ENCODE measurements around the gene SULT6B1. TPM values are rescaled to one million over a fixed set of nuclear protein-coding genes. Genes with fewer than 3 reads are reported as not detected.

SULT6B1 gene
- total and polyA plus RNA-seq, 2 of the 4 experiments (the other 2 are of a cell fraction), result not detected

DNA sequence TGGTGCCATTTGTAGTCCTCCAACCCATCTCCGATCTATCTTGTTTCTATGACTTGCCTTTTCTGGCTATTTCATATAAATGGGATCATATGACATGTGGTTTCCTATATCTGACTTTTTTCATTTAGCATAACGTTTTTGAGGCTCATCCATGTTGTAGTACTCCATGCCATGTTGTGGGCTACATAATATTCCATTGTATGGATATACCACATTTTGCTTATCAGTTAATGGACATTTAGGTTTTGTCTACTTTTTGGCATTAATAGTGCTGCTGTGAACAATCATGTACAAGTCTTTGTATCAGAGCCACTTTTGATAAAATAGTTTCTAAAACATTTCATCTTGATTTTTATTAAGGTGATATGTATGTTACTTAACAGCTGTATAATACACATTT is 15.2 kb upstream of the SULT6B1 start:
- no peak overlapping the region for H3K4me2 ChIP-seq (ENCODE audit: low read depth, low read length)
- no TSS peak for BruUV-seq (replicated peaks)
- ChIA-PET CTCF (interaction anchor here (0.9 kb wide), 1 partner anchor 12 kb away, joined by 4 read pairs; no protein-coding TSS in a partner anchor), POLR2A (ENCODE audit: unreplicated experiment) (no interaction called here)
- H4K91ac ChIP-seq (ENCODE audit: insufficient read depth, low read depth, low read length), result no peak overlapping the region
- no peak for ATAC-seq (ENCODE audit: low read depth)
- no peak overlapping the region for H3K4ac ChIP-seq (ENCODE audit: low read depth, low read length)
- no peak overlapping the region for H3K23ac ChIP-seq (ENCODE audit: low read depth, low read length)
- WGBS, 2 experiments (ENCODE audit: extremely low coverage in 2 of 2, insufficient read length in 1 of 2), result no CpG with 5 or more reads among the region's 2 CpGs
- no peaks in the 10 kb centered on the region for H3K27me3 ChIP-seq (ENCODE audit: control insufficient read depth, insufficient read depth, low read length)
- H2BK15ac ChIP-seq (ENCODE audit: low read depth, low read length), result no peak overlapping the region
- no peak overlapping the region for H2BK120ac ChIP-seq (ENCODE audit: low read depth, low read length)
- peaks cover 9% of the 10 kb centered on the region; the same call in 1 of the 2 replicates for H4K20me1 ChIP-seq (ENCODE audit: insufficient read depth, low read length)
- H3K9me1 ChIP-seq (ENCODE audit: insufficient read depth, low read length), result peaks cover 2% of the 10 kb centered on the region; the same call in 1 of the 2 replicates
- no peak overlapping the region for H3K14ac ChIP-seq (replicated peaks; ENCODE audit: low read depth, low read length)
- in situ Hi-C loops (cut with MboI; ENCODE audit: low sequenced_read_pairs), result no loop called here
- H3K18ac ChIP-seq (ENCODE audit: low read depth, low read length), result no peak overlapping the region
- intact Hi-C loops (cut with micrococcal nuclease), result no loop called here
- no peak for DNase-seq
- no peak overlapping the region for H2AK5ac ChIP-seq (ENCODE audit: low read depth, low read length)
- peaks cover 26 to 37% of the 10 kb centered on the region in 2 experiments for H3K79me1 ChIP-seq (ENCODE audit: low read depth in 1 of 2, low read length in 2 of 2)
- H2AFZ ChIP-seq (replicated peaks; ENCODE audit: low read length, poor library complexity), result no peak overlapping the region
- no peak overlapping the region for H3K4me3 ChIP-seq (ENCODE audit: insufficient read depth, low read depth, low read length)
- TF ChIP-seq, protein P1, sequence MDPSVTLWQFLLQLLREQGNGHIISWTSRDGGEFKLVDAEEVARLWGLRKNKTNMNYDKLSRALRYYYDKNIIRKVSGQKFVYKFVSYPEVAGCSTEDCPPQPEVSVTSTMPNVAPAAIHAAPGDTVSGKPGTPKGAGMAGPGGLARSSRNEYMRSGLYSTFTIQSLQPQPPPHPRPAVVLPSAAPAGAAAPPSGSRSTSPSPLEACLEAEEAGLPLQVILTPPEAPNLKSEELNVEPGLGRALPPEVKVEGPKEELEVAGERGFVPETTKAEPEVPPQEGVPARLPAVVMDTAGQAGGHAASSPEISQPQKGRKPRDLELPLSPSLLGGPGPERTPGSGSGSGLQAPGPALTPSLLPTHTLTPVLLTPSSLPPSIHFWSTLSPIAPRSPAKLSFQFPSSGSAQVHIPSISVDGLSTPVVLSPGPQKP (IDR thresholded peaks at IDR 0.05; ENCODE audit: borderline replicate concordance, low read depth, low read length), result no peak
- TF ChIP-seq RFX5 (IDR thresholded peaks at IDR 0.05; ENCODE audit: low read depth, low read length), result no peak
- TF ChIP-seq BHLHE40 (IDR thresholded peaks at IDR 0.05; ENCODE audit: low read depth, low read length), result no peak
- TF ChIP-seq SMC3 (IDR thresholded peaks at IDR 0.05; ENCODE audit: low read depth, low read length), result no peak
- TF ChIP-seq MAFK (IDR thresholded peaks at IDR 0.05; ENCODE audit: low read depth, low read length), result no peak
- TF ChIP-seq NFE2L2 (IDR thresholded peaks at IDR 0.05; ENCODE audit: low read depth, low read length), result no peak
- TF ChIP-seq, protein P2, sequence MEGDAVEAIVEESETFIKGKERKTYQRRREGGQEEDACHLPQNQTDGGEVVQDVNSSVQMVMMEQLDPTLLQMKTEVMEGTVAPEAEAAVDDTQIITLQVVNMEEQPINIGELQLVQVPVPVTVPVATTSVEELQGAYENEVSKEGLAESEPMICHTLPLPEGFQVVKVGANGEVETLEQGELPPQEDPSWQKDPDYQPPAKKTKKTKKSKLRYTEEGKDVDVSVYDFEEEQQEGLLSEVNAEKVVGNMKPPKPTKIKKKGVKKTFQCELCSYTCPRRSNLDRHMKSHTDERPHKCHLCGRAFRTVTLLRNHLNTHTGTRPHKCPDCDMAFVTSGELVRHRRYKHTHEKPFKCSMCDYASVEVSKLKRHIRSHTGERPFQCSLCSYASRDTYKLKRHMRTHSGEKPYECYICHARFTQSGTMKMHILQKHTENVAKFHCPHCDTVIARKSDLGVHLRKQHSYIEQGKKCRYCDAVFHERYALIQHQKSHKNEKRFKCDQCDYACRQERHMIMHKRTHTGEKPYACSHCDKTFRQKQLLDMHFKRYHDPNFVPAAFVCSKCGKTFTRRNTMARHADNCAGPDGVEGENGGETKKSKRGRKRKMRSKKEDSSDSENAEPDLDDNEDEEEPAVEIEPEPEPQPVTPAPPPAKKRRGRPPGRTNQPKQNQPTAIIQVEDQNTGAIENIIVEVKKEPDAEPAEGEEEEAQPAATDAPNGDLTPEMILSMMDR (conservative IDR thresholded peaks at IDR 0.05; ENCODE audit: low read depth, low read length), result no peak
- TF ChIP-seq RCOR1 (IDR thresholded peaks at IDR 0.05; ENCODE audit: insufficient replicate concordance, low read length), result no peak
- no peak for TF ChIP-seq CEBPB (IDR thresholded peaks at IDR 0.05; ENCODE audit: low read depth, low read length)
- no peak for TF ChIP-seq POLR2A (IDR thresholded peaks at IDR 0.05; ENCODE audit: low read depth, low read length)
- no peak for TF ChIP-seq FOS (IDR thresholded peaks at IDR 0.05; ENCODE audit: low read depth, low read length)
- no peak for TF ChIP-seq MAZ (IDR thresholded peaks at IDR 0.05; ENCODE audit: borderline replicate concordance, low read depth, low read length)
- H3K36me3 ChIP-seq (ENCODE audit: control insufficient read depth, insufficient read depth, low read length), result peaks cover 23% of the 10 kb centered on the region
- H3K9ac ChIP-seq (ENCODE audit: low read depth, low read length), result no peak overlapping the region
- H2BK5ac ChIP-seq (ENCODE audit: low read depth, low read length, poor library complexity, severe bottlenecking), result no peak overlapping the region
- H4K8ac ChIP-seq (ENCODE audit: low read depth in 2 of 2, low read length in 2 of 2), result no peak overlapping the region
- dilution Hi-C loops (cut with HindIII; ENCODE audit: low sequenced_read_pairs, unreplicated experiment), result no loop called here
- H2BK20ac ChIP-seq (ENCODE audit: low read depth, low read length), result no peak overlapping the region
- H3K56ac ChIP-seq (ENCODE audit: extremely low read depth, insufficient read depth, low read length), result no peak overlapping the region
- H3K27ac ChIP-seq (ENCODE audit: insufficient read depth, low read length), result no peak overlapping the region
- H3K4me1 ChIP-seq (ENCODE audit: control insufficient read depth, insufficient read depth, low read length), result peaks cover 4% of the 10 kb centered on the region; the same call in 1 of the 2 replicates
- H3K9me3 ChIP-seq (ENCODE audit: control insufficient read depth, insufficient read depth, low read length), result peaks cover 3% of the 10 kb centered on the region
- no peak overlapping the region for H4K5ac ChIP-seq (ENCODE audit: low read depth, low read length)
- no peak overlapping the region for H2AK9ac ChIP-seq (replicated peaks; ENCODE audit: low read depth, low read length, poor library complexity)

All from IMR-90 (cell line).